ENCODE data around the gene HK1.

Gene HK1

GRCh38 chr10:69345890-69346474, 67.7 kb downstream of the HK1 start:
- DNase-seq (ENCODE audit: low read depth in 1 of 2, low spot score in 1 of 2): no peak

- DNase-seq (ENCODE audit: low read depth in 1 of 2, low spot score in 1 of 2): no peak
Measured at GRCh38 chr10:69346776-69347175, 68.5 kb downstream of the HK1 start.

- no peak for DNase-seq (ENCODE audit: low read depth in 1 of 2, low spot score in 1 of 2)
Measured at GRCh38 chr10:69348816-69349541, 70.7 kb downstream of the HK1 start.

- DNase-seq (ENCODE audit: low read depth in 1 of 2, low spot score in 1 of 2): no peak
Measured at GRCh38 chr10:69349542-69349888, 71.2 kb downstream of the HK1 start.

GRCh38 chr10:69351589-69351988, 73.3 kb downstream of the HK1 start:
- DNase-seq (ENCODE audit: low read depth in 1 of 2, low spot score in 1 of 2): no peak

GRCh38 chr10:69352569-69353264, 74.4 kb downstream of the HK1 start:
- no peak for DNase-seq (ENCODE audit: low read depth in 1 of 2, low spot score in 1 of 2)

GRCh38 chr10:69353977-69354635, 75.8 kb downstream of the HK1 start:
- DNase-seq (ENCODE audit: low read depth in 1 of 2, low spot score in 1 of 2): no peak

- DNase-seq (ENCODE audit: low read depth in 1 of 2, low spot score in 1 of 2): no peak
Measured at GRCh38 chr10:69356187-69356586, 77.9 kb downstream of the HK1 start.

GRCh38 chr10:69358148-69358795, 80.0 kb downstream of the HK1 start:
- no peak for DNase-seq (ENCODE audit: low read depth in 1 of 2, low spot score in 1 of 2)

- DNase-seq (ENCODE audit: low read depth in 1 of 2, low spot score in 1 of 2): no peak
Measured at GRCh38 chr10:69359148-69359547, 80.9 kb downstream of the HK1 start.

GRCh38 chr10:69359594-69359993, 81.3 kb downstream of the HK1 start:
- DNase-seq (ENCODE audit: low read depth in 1 of 2, low spot score in 1 of 2): no peak

GRCh38 chr10:69360485-69361302, 82.4 kb downstream of the HK1 start:
- DNase-seq (ENCODE audit: low read depth in 1 of 2, low spot score in 1 of 2): no peak

- no peak for DNase-seq (ENCODE audit: low read depth in 1 of 2, low spot score in 1 of 2)
Measured at GRCh38 chr10:69361303-69361614, 83.0 kb downstream of the HK1 start.

- no peak for DNase-seq (ENCODE audit: low read depth in 1 of 2, low spot score in 1 of 2)
Measured at GRCh38 chr10:69362471-69362954, 84.2 kb downstream of the HK1 start.

GRCh38 chr10:69363666-69364065, 85.4 kb downstream of the HK1 start:
- DNase-seq (ENCODE audit: low read depth in 1 of 2, low spot score in 1 of 2): no peak

- no peak for DNase-seq (ENCODE audit: low read depth in 1 of 2, low spot score in 1 of 2)
Measured at GRCh38 chr10:69364232-69364940, 86.1 kb downstream of the HK1 start.

GRCh38 chr10:69366738-69367137, 88.4 kb downstream of the HK1 start:
- DNase-seq (ENCODE audit: low read depth in 1 of 2, low spot score in 1 of 2): no peak

GRCh38 chr10:69367469-69367868, 89.2 kb downstream of the HK1 start:
- DNase-seq (ENCODE audit: low read depth in 1 of 2, low spot score in 1 of 2): no peak

- DNase-seq (ENCODE audit: low read depth in 1 of 2, low spot score in 1 of 2): no peak
Measured at GRCh38 chr10:69372126-69372980, 94.1 kb downstream of the HK1 start.
